ENCODE results near the gene SLC24A3. TPM values are rescaled to one million over a fixed set of nuclear protein-coding genes. Genes with fewer than 3 reads are reported as not detected.

The SLC24A3 gene
- total and polyA plus RNA-seq, 2 experiments from 2014 or later, result 0.48 to 1.7 TPM

DNA sequence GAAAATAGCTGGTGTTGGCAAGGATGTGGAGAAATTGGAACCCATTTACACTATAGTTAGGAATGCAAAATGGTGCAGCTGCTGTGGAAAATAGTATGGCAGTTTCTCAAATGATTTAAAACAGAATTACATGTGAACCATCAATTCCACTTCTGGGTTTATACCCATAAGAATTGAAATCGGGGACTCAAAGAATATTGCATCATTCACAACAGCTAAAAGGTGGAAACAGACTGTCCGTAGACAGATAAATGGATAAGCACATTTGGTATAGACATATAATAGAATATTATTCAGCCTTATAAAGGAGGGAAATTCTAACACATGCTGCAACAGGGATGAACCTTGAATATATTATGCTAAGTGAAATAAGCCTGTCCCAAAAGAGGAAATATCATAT is 355.7 kb downstream of the SLC24A3 start:
- no peak overlapping the region for H3K4me3 ChIP-seq
- H4K20me1 ChIP-seq (ENCODE audit: insufficient read depth, poor library complexity, severe bottlenecking), result no peaks in the 10 kb centered on the region
- no peaks in the 10 kb centered on the region for H3K27me3 ChIP-seq
- H3K9me2 ChIP-seq (replicated peaks; ENCODE audit: insufficient read depth), result no peaks in the 10 kb centered on the region
- no peak overlapping the region for H3K27ac ChIP-seq
- no peak for DNase-seq (ENCODE audit: low spot score)
- H3K4me1 ChIP-seq (ENCODE audit: insufficient read depth), result no peaks in the 10 kb centered on the region
- TF ChIP-seq EZH2phosphoT487 (IDR thresholded peaks at IDR 0.05; ENCODE audit: low read depth, severe bottlenecking, unreplicated experiment) (no peak), EZH2 (IDR thresholded peaks at IDR 0.05; ENCODE audit: borderline replicate concordance) (no peak), CTCF (IDR thresholded peaks at IDR 0.05; ENCODE audit: poor library complexity) (no peak)
- no peaks in the 10 kb centered on the region for H3K36me3 ChIP-seq (replicated peaks; ENCODE audit: insufficient read depth, low read depth)
- 92% methylated on average over 2 of the region's 2 CpGs for whole genome bisulfite sequencing (ENCODE audit: low lambda C conversion rate, missing lambda C conversion rate)
- no peak overlapping the region for H3K4me2 ChIP-seq
- no peak overlapping the region for H2AFZ ChIP-seq
- no peaks in the 10 kb centered on the region for H3K79me2 ChIP-seq
- no peaks in the 10 kb centered on the region for H3K9me3 ChIP-seq (ENCODE audit: low read depth)

DNA sequence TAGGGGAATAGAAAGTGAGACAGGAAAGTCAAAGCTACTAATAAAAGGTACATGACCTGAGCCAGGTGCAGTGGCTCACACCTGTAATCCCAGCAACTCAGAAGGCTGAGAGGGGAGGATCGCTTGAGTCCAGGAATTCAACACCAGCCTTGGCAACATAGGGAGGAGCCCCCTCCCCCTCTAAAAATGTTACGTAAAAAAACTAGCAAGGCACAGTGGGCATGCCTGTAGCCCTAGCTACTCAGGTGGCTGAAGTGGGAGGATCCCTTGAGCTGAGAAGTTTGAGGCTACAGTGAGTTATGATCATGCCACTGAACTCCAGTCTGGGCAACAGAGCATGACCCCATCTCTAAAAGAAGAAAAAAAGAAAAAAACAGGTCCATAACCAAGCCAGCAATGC is 359.6 kb downstream of the SLC24A3 start:
- Histone ChIP-seq H3K4me2 (no peak overlapping the region), H3K27ac (no peak overlapping the region), H3K27me3 (no peaks in the 10 kb centered on the region), H4K20me1 (ENCODE audit: insufficient read depth, poor library complexity, severe bottlenecking) (no peaks in the 10 kb centered on the region), H3K4me3 (no peak overlapping the region), H3K79me2 (no peaks in the 10 kb centered on the region), H3K36me3 (replicated peaks; ENCODE audit: insufficient read depth, low read depth) (no peaks in the 10 kb centered on the region), H3K9me2 (replicated peaks; ENCODE audit: insufficient read depth) (no peaks in the 10 kb centered on the region), H2AFZ (no peak overlapping the region), H3K4me1 (ENCODE audit: insufficient read depth) (no peaks in the 10 kb centered on the region), H3K9me3 (ENCODE audit: low read depth) (no peaks in the 10 kb centered on the region)
- WGBS (ENCODE audit: low lambda C conversion rate, missing lambda C conversion rate), result 83% methylated on average over 2 of the region's 2 CpGs
- DNase-seq (ENCODE audit: low spot score), result no peak
- TF ChIP-seq EZH2 (IDR thresholded peaks at IDR 0.05; ENCODE audit: borderline replicate concordance) (no peak), CTCF (IDR thresholded peaks at IDR 0.05; ENCODE audit: poor library complexity) (no peak), EZH2phosphoT487 (IDR thresholded peaks at IDR 0.05; ENCODE audit: low read depth, severe bottlenecking, unreplicated experiment) (no peak)

DNA sequence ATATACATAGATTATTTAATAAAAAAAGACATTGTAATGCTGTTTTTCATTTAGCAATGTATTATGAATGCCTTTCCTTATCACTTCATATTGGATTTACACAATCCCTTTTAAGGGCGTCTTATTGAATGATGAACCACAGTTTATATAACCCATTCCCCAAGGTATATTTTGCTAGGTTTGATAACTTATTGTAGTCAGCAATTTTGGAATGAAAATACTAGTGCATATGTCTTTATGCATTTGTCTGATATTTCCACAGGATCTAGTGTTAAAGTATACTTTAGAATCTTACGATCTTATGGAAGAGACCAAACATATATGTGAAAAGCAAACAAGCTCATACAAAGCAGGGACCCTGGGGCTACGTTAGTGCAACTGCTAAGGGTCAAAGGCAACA is 365.2 kb downstream of the SLC24A3 start:
- Histone ChIP-seq H3K4me2 (no peak overlapping the region), H4K20me1 (ENCODE audit: insufficient read depth, poor library complexity, severe bottlenecking) (no peaks in the 10 kb centered on the region), H3K79me2 (no peaks in the 10 kb centered on the region), H3K9me3 (ENCODE audit: low read depth) (no peaks in the 10 kb centered on the region), H3K9me2 (replicated peaks; ENCODE audit: insufficient read depth) (no peaks in the 10 kb centered on the region), H3K27ac (no peak overlapping the region), H3K4me3 (no peak overlapping the region), H3K4me1 (ENCODE audit: insufficient read depth) (no peaks in the 10 kb centered on the region), H3K27me3 (peaks cover 9% of the 10 kb centered on the region), H3K36me3 (replicated peaks; ENCODE audit: insufficient read depth, low read depth) (no peaks in the 10 kb centered on the region), H2AFZ (no peak overlapping the region)
- 87% methylated on average over 3 of the region's 3 CpGs for WGBS (ENCODE audit: low lambda C conversion rate, missing lambda C conversion rate)
- no peak for DNase-seq (ENCODE audit: low spot score)
- TF ChIP-seq EZH2phosphoT487 (IDR thresholded peaks at IDR 0.05; ENCODE audit: low read depth, severe bottlenecking, unreplicated experiment), result no peak
- no peak for TF ChIP-seq CTCF (IDR thresholded peaks at IDR 0.05; ENCODE audit: poor library complexity)
- TF ChIP-seq EZH2 (IDR thresholded peaks at IDR 0.05; ENCODE audit: borderline replicate concordance), result no peak

GRCh38 chr20:19582782-19583181 is 370.3 kb downstream of the SLC24A3 start:
- no peaks in the 10 kb centered on the region for H4K20me1 ChIP-seq (ENCODE audit: insufficient read depth, poor library complexity, severe bottlenecking)
- H3K4me2 ChIP-seq, result no peak overlapping the region
- peaks cover 10% of the 10 kb centered on the region for H3K27me3 ChIP-seq
- H3K79me2 ChIP-seq, result no peaks in the 10 kb centered on the region
- H3K27ac ChIP-seq, result no peak overlapping the region
- no peak for DNase-seq (ENCODE audit: low spot score)
- H3K4me3 ChIP-seq, result no peak overlapping the region
- 85% methylated on average over 7 of the region's 7 CpGs for WGBS (ENCODE audit: low lambda C conversion rate, missing lambda C conversion rate)
- H3K9me2 ChIP-seq (replicated peaks; ENCODE audit: insufficient read depth), result no peaks in the 10 kb centered on the region
- no peaks in the 10 kb centered on the region for H3K9me3 ChIP-seq (ENCODE audit: low read depth)
- no peaks in the 10 kb centered on the region for H3K36me3 ChIP-seq (replicated peaks; ENCODE audit: insufficient read depth, low read depth)
- H2AFZ ChIP-seq, result no peak overlapping the region
- no peaks in the 10 kb centered on the region for H3K4me1 ChIP-seq (ENCODE audit: insufficient read depth)
- TF ChIP-seq CTCF (IDR thresholded peaks at IDR 0.05; ENCODE audit: poor library complexity) (no peak), EZH2phosphoT487 (IDR thresholded peaks at IDR 0.05; ENCODE audit: low read depth, severe bottlenecking, unreplicated experiment) (no peak)
